ENCODE data around the gene TTC34. TPM values are rescaled to one million over a fixed set of nuclear protein-coding genes. Genes with fewer than 3 reads are reported as not detected.

The TTC34 gene
- total RNA-seq, 1 experiment from 2014 or later, result 0.61 TPM

DNA sequence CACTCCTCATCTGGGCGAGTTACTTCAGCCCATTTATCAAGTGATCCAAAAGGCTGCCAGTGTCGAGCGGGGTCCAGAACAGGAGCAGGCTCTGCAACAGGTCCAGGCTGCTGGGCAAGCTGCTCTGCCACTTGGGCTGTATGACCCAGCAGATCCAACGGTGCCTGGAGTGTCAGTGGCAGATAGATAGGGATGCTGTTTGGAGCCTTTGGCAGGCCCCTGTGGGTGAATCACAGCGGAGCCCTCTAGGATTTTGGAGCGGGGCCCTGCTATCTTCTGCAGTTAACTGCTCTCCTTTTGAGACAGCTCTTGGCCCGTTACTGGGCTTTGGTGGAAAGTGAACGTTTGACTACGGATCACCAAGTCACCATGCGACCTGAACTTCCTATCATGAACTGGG is 176.2 kb downstream of the TTC34 start:
- DNase-seq (ENCODE audit: low spot score), result peak; percentile 9
- Mint-ChIP-seq H3K27me3 (ENCODE audit: low read depth) (peaks cover 61% of the 10 kb centered on the region), H3K36me3 (peaks cover 14% of the 10 kb centered on the region; the same call in 1 of the 2 replicates), H3K9me3 (peaks cover 30% of the 10 kb centered on the region), H3K4me1 (no peaks in the 10 kb centered on the region), H3K4me3 (no peak overlapping the region), H3K27ac (no peak overlapping the region)
- no peak for ATAC-seq
- TF ChIP-seq TEAD4 (CRISPR knock-in tag; IDR thresholded peaks at IDR 0.05), result no peak
- TF ChIP-seq, protein P1, sequence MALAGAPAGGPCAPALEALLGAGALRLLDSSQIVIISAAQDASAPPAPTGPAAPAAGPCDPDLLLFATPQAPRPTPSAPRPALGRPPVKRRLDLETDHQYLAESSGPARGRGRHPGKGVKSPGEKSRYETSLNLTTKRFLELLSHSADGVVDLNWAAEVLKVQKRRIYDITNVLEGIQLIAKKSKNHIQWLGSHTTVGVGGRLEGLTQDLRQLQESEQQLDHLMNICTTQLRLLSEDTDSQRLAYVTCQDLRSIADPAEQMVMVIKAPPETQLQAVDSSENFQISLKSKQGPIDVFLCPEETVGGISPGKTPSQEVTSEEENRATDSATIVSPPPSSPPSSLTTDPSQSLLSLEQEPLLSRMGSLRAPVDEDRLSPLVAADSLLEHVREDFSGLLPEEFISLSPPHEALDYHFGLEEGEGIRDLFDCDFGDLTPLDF (CRISPR knock-in tag; IDR thresholded peaks at IDR 0.05), result no peak
- TF ChIP-seq, protein P2, sequence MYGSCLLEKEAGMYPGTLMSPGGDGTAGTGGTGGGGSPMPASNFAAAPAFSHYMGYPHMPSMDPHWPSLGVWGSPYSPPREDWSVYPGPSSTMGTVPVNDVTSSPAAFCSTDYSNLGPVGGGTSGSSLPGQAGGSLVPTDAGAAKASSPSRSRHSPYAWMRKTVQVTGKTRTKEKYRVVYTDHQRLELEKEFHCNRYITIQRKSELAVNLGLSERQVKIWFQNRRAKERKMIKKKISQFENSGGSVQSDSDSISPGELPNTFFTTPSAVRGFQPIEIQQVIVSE (CRISPR knock-in tag; IDR thresholded peaks at IDR 0.05; ENCODE audit: borderline replicate concordance), result no peak
- no peak for TF ChIP-seq NFE2L1 (CRISPR knock-in tag; IDR thresholded peaks at IDR 0.05)
- TF ChIP-seq SOX15 (CRISPR knock-in tag; IDR thresholded peaks at IDR 0.05), result no peak
- TF ChIP-seq ZNF232 (CRISPR knock-in tag; IDR thresholded peaks at IDR 0.05), result no peak
- TF ChIP-seq, protein P3, sequence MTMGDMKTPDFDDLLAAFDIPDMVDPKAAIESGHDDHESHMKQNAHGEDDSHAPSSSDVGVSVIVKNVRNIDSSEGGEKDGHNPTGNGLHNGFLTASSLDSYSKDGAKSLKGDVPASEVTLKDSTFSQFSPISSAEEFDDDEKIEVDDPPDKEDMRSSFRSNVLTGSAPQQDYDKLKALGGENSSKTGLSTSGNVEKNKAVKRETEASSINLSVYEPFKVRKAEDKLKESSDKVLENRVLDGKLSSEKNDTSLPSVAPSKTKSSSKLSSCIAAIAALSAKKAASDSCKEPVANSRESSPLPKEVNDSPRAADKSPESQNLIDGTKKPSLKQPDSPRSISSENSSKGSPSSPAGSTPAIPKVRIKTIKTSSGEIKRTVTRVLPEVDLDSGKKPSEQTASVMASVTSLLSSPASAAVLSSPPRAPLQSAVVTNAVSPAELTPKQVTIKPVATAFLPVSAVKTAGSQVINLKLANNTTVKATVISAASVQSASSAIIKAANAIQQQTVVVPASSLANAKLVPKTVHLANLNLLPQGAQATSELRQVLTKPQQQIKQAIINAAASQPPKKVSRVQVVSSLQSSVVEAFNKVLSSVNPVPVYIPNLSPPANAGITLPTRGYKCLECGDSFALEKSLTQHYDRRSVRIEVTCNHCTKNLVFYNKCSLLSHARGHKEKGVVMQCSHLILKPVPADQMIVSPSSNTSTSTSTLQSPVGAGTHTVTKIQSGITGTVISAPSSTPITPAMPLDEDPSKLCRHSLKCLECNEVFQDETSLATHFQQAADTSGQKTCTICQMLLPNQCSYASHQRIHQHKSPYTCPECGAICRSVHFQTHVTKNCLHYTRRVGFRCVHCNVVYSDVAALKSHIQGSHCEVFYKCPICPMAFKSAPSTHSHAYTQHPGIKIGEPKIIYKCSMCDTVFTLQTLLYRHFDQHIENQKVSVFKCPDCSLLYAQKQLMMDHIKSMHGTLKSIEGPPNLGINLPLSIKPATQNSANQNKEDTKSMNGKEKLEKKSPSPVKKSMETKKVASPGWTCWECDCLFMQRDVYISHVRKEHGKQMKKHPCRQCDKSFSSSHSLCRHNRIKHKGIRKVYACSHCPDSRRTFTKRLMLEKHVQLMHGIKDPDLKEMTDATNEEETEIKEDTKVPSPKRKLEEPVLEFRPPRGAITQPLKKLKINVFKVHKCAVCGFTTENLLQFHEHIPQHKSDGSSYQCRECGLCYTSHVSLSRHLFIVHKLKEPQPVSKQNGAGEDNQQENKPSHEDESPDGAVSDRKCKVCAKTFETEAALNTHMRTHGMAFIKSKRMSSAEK (CRISPR knock-in tag; IDR thresholded peaks at IDR 0.05; ENCODE audit: borderline replicate concordance), result no peak
- no peak for TF ChIP-seq NFATC4 (CRISPR knock-in tag; IDR thresholded peaks at IDR 0.05)
- TF ChIP-seq TP53 (CRISPR knock-in tag; IDR thresholded peaks at IDR 0.05), result no peak
- TF ChIP-seq, protein P4, sequence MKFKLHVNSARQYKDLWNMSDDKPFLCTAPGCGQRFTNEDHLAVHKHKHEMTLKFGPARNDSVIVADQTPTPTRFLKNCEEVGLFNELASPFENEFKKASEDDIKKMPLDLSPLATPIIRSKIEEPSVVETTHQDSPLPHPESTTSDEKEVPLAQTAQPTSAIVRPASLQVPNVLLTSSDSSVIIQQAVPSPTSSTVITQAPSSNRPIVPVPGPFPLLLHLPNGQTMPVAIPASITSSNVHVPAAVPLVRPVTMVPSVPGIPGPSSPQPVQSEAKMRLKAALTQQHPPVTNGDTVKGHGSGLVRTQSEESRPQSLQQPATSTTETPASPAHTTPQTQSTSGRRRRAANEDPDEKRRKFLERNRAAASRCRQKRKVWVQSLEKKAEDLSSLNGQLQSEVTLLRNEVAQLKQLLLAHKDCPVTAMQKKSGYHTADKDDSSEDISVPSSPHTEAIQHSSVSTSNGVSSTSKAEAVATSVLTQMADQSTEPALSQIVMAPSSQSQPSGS (CRISPR knock-in tag; IDR thresholded peaks at IDR 0.05; ENCODE audit: borderline replicate concordance, low read depth), result no peak
- ChIA-PET CTCF (no interaction called here), POLR2A (no interaction called here)

DNA sequence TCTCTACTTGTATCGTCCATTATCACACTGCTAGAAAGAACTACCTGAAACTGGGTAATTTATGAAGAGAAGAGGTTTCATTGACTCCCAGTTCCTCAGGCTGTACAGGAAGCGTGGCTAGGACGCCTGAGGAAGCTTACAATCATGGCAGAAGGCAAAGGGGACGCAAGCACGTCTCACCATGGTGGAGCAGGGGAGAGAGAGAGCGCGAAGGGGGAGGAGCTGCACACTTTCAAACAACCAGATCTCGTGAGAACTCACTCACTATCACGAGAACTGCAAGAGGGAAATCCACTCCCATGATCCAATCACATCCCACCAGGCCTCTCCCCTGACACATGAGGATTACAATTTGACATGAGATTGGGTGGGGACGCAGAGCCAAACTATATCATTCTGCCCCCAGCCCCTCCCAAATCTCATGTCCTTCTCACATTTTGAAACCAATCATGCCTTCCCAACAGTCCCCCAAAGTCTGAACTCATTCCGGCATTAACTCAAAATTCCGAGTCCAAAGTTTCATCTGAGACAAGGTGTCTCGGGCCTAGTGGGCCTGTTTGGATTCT is 176.7 kb downstream of the TTC34 start:
- ATAC-seq, result no peak
- no peak for DNase-seq (ENCODE audit: low spot score)
- H3K27me3 Mint-ChIP-seq (ENCODE audit: low read depth), result peaks cover 58% of the 10 kb centered on the region
- H3K27ac Mint-ChIP-seq, result no peak overlapping the region
- H3K9me3 Mint-ChIP-seq, result peaks cover 30% of the 10 kb centered on the region
- TF ChIP-seq, protein P5, sequence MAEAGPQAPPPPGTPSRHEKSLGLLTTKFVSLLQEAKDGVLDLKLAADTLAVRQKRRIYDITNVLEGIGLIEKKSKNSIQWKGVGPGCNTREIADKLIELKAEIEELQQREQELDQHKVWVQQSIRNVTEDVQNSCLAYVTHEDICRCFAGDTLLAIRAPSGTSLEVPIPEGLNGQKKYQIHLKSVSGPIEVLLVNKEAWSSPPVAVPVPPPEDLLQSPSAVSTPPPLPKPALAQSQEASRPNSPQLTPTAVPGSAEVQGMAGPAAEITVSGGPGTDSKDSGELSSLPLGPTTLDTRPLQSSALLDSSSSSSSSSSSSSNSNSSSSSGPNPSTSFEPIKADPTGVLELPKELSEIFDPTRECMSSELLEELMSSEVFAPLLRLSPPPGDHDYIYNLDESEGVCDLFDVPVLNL (CRISPR knock-in tag; IDR thresholded peaks at IDR 0.05; ENCODE audit: borderline replicate concordance, low read depth), result no peak
- TF ChIP-seq, protein P6, sequence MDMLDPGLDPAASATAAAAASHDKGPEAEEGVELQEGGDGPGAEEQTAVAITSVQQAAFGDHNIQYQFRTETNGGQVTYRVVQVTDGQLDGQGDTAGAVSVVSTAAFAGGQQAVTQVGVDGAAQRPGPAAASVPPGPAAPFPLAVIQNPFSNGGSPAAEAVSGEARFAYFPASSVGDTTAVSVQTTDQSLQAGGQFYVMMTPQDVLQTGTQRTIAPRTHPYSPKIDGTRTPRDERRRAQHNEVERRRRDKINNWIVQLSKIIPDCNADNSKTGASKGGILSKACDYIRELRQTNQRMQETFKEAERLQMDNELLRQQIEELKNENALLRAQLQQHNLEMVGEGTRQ (CRISPR knock-in tag; IDR thresholded peaks at IDR 0.05), result no peak
- TF ChIP-seq SOX15 (CRISPR knock-in tag; IDR thresholded peaks at IDR 0.05) (no peak), GTF2I (CRISPR knock-in tag; conservative IDR thresholded peaks at IDR 0.05) (no peak), OVOL2 (CRISPR knock-in tag; IDR thresholded peaks at IDR 0.05; ENCODE audit: borderline replicate concordance) (no peak), RORB (CRISPR knock-in tag; IDR thresholded peaks at IDR 0.05) (no peak)
- TF ChIP-seq, protein P7, sequence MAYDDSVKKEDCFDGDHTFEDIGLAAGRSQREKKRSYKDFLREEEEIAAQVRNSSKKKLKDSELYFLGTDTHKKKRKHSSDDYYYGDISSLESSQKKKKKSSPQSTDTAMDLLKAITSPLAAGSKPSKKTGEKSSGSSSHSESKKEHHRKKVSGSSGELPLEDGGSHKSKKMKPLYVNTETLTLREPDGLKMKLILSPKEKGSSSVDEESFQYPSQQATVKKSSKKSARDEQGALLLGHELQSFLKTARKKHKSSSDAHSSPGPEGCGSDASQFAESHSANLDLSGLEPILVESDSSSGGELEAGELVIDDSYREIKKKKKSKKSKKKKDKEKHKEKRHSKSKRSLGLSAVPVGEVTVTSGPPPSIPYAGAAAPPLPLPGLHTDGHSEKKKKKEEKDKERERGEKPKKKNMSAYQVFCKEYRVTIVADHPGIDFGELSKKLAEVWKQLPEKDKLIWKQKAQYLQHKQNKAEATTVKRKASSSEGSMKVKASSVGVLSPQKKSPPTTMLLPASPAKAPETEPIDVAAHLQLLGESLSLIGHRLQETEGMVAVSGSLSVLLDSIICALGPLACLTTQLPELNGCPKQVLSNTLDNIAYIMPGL (CRISPR knock-in tag; IDR thresholded peaks at IDR 0.05), result no peak
- TF ChIP-seq, protein P1 (CRISPR knock-in tag; IDR thresholded peaks at IDR 0.05), result no peak
- no peak overlapping the region for H3K4me3 Mint-ChIP-seq
- H3K36me3 Mint-ChIP-seq, result peaks cover 12% of the 10 kb centered on the region
- CTCF ChIA-PET, result no interaction called here
- POLR2A ChIA-PET, result no interaction called here
- no peaks in the 10 kb centered on the region for H3K4me1 Mint-ChIP-seq
